ENCODE measurements around the gene CACNB4.

Gene CACNB4

DNA sequence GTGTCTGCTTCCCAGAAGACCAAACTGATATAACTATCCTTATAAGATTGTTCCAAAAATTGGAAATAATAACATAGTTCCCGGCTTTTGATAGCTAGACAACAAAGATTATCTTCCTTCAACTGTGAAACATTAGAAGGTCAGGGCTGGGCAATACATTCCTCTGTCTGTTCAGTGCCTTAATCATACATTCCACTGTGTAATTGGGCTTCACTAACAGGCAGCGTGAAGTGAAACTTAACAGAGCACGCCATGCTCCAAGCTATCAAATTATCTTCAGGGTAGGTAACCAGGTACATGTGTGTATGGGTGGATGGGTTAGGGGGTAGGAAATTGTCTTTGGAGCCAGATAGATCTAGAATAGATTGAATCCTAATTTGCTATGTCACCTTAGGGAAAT lies 247.1 kb downstream of the CACNB4 start:
- TF ChIP-seq, protein P1, sequence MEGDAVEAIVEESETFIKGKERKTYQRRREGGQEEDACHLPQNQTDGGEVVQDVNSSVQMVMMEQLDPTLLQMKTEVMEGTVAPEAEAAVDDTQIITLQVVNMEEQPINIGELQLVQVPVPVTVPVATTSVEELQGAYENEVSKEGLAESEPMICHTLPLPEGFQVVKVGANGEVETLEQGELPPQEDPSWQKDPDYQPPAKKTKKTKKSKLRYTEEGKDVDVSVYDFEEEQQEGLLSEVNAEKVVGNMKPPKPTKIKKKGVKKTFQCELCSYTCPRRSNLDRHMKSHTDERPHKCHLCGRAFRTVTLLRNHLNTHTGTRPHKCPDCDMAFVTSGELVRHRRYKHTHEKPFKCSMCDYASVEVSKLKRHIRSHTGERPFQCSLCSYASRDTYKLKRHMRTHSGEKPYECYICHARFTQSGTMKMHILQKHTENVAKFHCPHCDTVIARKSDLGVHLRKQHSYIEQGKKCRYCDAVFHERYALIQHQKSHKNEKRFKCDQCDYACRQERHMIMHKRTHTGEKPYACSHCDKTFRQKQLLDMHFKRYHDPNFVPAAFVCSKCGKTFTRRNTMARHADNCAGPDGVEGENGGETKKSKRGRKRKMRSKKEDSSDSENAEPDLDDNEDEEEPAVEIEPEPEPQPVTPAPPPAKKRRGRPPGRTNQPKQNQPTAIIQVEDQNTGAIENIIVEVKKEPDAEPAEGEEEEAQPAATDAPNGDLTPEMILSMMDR (IDR thresholded peaks at IDR 0.05; ENCODE audit: control insufficient read depth, insufficient read depth, low read depth, low read length, missing control alignments): no peak
- DNase-seq (ENCODE audit: low read depth): no peak
- H3K4me3 ChIP-seq (ENCODE audit: control insufficient read depth, low read depth, low read length): no peak overlapping the region

DNA sequence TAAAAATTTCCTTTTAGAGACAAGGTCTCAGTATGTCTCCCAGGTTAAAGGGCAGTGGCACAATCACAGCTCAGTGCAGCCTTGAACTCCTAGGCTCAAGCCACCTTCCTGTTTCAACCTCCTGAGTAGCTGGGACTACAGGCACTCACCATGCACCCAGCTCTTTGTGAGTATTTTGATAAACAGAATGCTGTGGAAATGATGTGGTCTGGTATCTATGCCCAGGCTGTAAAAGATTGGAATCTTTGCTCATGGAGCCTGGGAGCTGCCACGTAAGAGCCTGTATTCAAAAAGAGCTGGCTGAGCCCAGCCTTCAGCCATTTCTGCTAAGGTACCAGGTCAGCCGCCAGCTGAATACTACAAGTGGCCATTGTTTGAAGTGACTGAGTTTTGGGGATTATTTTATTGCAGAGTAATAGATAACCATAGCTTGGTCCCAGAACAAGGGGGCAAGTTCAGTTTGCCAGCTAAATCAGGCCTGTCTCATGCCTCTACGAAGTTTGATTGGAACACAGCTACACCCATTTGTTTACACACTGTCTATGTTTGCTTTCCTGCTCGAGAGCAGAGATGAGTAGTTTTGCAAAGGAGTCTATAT lies 249.3 kb downstream of the CACNB4 start:
- no peak for DNase-seq (ENCODE audit: low read depth)

DNA sequence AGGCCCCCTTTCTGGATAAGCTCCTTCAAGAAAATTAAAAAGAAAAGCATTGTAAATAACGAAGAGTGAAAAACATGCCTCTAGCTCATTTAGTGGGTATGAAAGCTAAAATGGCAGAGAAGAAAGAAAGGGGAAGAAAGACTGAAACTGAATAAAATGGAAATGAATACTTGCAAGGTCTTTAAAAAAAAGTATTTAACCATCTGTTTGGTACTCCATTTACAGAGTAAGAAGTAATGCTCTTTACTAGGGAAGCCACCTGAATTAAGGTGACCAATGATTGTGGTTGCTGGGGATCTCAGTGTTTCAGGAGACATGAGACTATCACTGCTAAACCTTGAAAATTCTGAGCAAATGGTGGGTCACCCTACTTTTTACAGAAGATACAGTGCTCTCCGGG lies 253.0 kb downstream of the CACNB4 start:
- DNase-seq (ENCODE audit: low read depth): no peak
- H3K4me3 ChIP-seq (ENCODE audit: control insufficient read depth, low read depth, low read length): no peak overlapping the region

More for the DNA sequence above, 249.3 kb downstream of the CACNB4 start:
- TF ChIP-seq, protein P1 (IDR thresholded peaks at IDR 0.05; ENCODE audit: control insufficient read depth, insufficient read depth, low read depth, low read length, missing control alignments): no peak
- H3K4me3 ChIP-seq (ENCODE audit: control insufficient read depth, low read depth, low read length): no peak overlapping the region

DNA sequence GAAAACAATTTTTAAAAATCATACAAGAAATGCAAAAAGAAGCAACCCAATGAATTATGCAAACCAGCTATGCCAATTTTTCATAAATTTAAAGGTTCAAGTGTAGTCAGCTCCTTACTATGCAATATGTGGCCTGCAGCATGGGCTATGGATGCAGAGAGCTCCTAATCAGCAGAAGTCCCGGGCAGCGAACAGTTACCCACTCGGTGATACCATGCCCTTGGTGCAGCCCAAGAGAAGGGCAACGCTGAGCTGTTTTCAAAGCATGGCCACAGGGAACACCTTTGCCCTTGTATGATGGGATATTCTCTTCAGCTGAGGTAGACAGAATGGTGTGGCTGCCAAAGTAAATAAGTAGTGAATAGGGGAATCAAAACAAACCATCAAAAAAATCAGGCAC lies 253.4 kb downstream of the CACNB4 start:
- H3K4me3 ChIP-seq (ENCODE audit: control insufficient read depth, low read depth, low read length): no peak overlapping the region
- TF ChIP-seq, protein P1 (IDR thresholded peaks at IDR 0.05; ENCODE audit: control insufficient read depth, insufficient read depth, low read depth, low read length, missing control alignments): no peak
- no peak for DNase-seq (ENCODE audit: low read depth)

More for the DNA sequence above, 253.0 kb downstream of the CACNB4 start:
- TF ChIP-seq, protein P1 (IDR thresholded peaks at IDR 0.05; ENCODE audit: control insufficient read depth, insufficient read depth, low read depth, low read length, missing control alignments): no peak

DNA sequence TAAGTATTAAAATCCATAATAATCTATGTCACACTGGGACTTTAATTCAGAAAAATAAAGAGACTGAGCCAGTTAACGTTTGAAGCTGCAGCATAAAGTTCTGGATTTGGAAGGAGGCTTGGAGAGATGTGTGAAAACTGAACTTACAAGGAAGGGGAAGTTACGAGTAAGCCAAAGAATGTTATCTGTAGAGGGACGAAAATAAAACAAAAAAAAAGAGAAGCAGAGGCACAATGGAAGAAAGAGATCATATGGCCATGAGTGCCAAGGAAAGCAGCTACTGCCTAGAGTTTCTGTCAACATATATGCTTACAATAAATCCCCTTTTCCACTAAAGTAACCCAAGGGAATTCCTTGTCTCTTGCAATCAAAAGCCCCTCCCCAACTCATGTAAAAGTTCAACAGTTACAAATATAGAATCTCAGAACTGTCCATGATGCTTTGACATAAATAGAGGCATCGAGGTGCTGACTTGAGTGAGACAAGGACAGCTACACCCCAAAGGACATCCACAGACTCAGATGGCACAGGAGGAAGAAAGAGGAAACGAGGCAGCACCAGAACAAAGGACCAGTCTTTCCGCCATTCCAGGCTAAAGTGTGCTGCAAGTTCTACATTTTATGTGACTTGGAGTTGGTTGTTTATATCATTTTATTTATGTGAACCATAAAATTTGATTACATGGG lies 254.5 kb downstream of the CACNB4 start:
- H3K4me3 ChIP-seq (ENCODE audit: control insufficient read depth, low read depth, low read length): no peak overlapping the region
- TF ChIP-seq, protein P1 (IDR thresholded peaks at IDR 0.05; ENCODE audit: control insufficient read depth, insufficient read depth, low read depth, low read length, missing control alignments): no peak
- no peak for DNase-seq (ENCODE audit: low read depth)

DNA sequence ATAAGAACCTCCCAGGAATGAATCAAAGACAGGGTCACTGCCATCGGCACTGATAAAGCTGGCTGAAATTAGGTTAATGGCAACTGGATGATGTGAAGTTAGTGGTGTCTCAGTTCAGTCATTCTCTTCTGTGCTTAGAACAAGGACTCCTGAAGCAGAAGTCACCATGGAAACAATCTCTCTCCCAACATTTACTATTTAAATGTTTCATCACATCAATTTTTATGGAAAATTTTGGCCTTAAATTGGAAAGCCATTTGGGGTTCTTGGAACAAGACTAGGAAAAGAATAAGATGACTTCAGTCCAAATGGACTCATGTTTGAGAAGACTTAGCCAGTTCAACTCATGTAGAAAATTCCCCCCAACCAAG lies 255.2 kb downstream of the CACNB4 start:
- DNase-seq (ENCODE audit: low read depth): no peak
- TF ChIP-seq, protein P1 (IDR thresholded peaks at IDR 0.05; ENCODE audit: control insufficient read depth, insufficient read depth, low read depth, low read length, missing control alignments): no peak
- H3K4me3 ChIP-seq (ENCODE audit: control insufficient read depth, low read depth, low read length): no peak overlapping the region
